Measurements from ENCODE around the gene STX7.

- TF ChIP-seq POLR2A (IDR thresholded peaks at IDR 0.05) (no peak), CTCF (IDR thresholded peaks at IDR 0.05) (no peak)
Measured at GRCh38 chr6:132476688-132477087, 36.2 kb downstream of the STX7 start.
